ENCODE measurements around the gene GPR180. TPM values are rescaled to one million over a fixed set of nuclear protein-coding genes. Genes with fewer than 3 reads are reported as not detected.

Gene GPR180
- total RNA-seq, 1 donor from 2014 or later = 2.3 TPM

GRCh38 chr13:94617389-94618000, 15.8 kb downstream of the GPR180 start:
- peaks cover 4 to 30% of the 10 kb centered on the region in 2 donors for H3K36me3 ChIP-seq
- H3K27ac ChIP-seq = no peak overlapping the region
- intact Hi-C loops (cut with DNase I) = loop anchor here (1.0 kb wide), 1 partner anchor 182 kb away; no protein-coding TSS in a partner anchor
- H3K4me1 ChIP-seq = no peaks in the 10 kb centered on the region
- H3K4me3 ChIP-seq = no peak overlapping the region
- TF ChIP-seq, protein P1, sequence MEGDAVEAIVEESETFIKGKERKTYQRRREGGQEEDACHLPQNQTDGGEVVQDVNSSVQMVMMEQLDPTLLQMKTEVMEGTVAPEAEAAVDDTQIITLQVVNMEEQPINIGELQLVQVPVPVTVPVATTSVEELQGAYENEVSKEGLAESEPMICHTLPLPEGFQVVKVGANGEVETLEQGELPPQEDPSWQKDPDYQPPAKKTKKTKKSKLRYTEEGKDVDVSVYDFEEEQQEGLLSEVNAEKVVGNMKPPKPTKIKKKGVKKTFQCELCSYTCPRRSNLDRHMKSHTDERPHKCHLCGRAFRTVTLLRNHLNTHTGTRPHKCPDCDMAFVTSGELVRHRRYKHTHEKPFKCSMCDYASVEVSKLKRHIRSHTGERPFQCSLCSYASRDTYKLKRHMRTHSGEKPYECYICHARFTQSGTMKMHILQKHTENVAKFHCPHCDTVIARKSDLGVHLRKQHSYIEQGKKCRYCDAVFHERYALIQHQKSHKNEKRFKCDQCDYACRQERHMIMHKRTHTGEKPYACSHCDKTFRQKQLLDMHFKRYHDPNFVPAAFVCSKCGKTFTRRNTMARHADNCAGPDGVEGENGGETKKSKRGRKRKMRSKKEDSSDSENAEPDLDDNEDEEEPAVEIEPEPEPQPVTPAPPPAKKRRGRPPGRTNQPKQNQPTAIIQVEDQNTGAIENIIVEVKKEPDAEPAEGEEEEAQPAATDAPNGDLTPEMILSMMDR (IDR thresholded peaks at IDR 0.05) = peak; percentile 5 to 65 (median 35)
- DNase-seq (ENCODE audit: low spot score in 2 of 2) = no peak
- no peaks in the 10 kb centered on the region for H3K9me3 ChIP-seq
- H3K27me3 ChIP-seq = no peaks in the 10 kb centered on the region

DNA sequence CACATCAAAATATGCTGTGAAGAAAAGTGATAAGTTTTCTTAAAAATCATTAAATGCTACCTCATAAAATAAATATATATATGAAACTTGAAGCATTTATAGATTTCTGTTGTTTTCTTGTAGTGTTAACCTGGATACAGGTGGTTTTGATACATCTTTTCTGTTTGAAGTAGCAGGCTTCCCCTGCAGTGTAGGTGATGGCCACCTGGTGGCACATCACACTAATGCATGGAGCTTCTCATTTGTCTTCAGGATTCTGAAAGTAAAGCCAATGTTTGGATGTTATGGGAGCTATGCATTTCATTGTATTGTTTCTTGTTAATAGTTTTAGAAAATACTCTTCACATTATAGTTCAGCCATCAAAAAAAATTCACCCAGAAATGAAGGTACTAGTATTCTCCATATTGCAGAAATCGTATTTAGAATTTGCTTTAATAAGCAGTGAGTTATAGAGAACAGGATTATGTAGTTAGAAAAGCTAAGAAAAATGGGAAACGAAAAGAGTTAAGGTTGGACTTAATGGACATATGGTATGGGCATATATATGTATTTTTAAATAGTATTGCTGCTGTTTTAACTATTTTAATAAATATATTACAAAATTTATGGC, 18.7 kb downstream of the GPR180 start:
- Histone ChIP-seq H3K27ac (no peak overlapping the region), H3K27me3 (no peaks in the 10 kb centered on the region), H3K9me3 (no peaks in the 10 kb centered on the region), H3K4me1 (no peaks in the 10 kb centered on the region), H3K36me3 (peaks cover 20 to 46% of the 10 kb centered on the region in 2 donors), H3K4me3 (no peak overlapping the region)
- intact Hi-C loops (cut with DNase I) = no loop called here
- DNase-seq (ENCODE audit: low spot score in 2 of 2) = no peak
- TF ChIP-seq, protein P1 (IDR thresholded peaks at IDR 0.05) = peak in 1 of 3 experiments; percentile 31

DNA sequence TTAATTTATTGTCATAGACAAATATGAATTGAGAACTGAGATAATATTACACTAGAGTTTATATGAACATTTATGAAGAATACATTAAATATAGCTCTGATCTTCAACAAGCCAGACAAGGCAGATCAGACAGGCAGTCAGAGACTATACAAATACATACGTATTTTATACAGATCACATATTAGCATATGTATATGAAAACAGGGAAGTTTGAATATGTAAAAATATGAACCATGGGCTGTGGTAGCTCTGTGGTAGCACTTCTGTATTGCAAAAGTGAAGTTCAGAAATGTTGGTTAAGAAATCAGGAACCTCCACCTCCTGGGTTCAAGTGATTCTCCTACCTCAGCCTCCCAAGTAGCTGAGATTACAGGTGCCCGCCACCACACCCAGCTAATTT, 20.7 kb downstream of the GPR180 start:
- Histone ChIP-seq H3K27me3 (no peaks in the 10 kb centered on the region), H3K4me3 (no peak overlapping the region), H3K36me3 (peaks cover 26 to 58% of the 10 kb centered on the region in 2 donors), H3K9me3 (no peaks in the 10 kb centered on the region), H3K4me1 (no peaks in the 10 kb centered on the region), H3K27ac (no peak overlapping the region)
- intact Hi-C loops (cut with DNase I) = no loop called here
- TF ChIP-seq, protein P1 (IDR thresholded peaks at IDR 0.05) = no peak
- no peak for DNase-seq (ENCODE audit: low spot score in 2 of 2)

GRCh38 chr13:94623316-94623715, 21.7 kb downstream of the GPR180 start:
- Histone ChIP-seq H3K27ac (no peak overlapping the region), H3K4me1 (no peaks in the 10 kb centered on the region), H3K27me3 (no peaks in the 10 kb centered on the region), H3K4me3 (no peak overlapping the region), H3K36me3 (peaks cover 26 to 58% of the 10 kb centered on the region in 2 donors), H3K9me3 (no peaks in the 10 kb centered on the region)
- TF ChIP-seq, protein P1 (IDR thresholded peaks at IDR 0.05) = no peak
- intact Hi-C loops (cut with DNase I) = no loop called here
- no peak for DNase-seq (ENCODE audit: low spot score in 2 of 2)

DNA sequence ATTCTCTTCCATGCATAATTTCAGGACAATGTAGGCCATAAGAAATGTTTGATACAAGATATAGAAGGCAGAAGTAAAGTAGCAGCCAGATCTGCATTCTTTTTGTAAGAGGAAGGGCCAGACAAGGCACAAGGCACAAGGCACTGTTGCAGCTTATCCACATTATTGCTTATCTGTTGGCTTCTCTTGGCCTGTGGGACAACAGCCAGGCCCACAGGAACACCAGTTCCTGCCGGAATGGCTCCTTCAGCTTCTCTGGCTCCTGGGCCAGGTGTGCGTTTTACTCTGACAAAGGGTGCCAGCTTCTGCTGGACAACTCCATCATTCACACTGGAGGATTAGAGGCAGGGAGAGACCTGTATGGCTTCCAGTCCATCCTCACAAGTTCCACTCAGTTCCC, 29.2 kb downstream of the GPR180 start:
- H3K9me3 ChIP-seq = no peaks in the 10 kb centered on the region
- intact Hi-C loops (cut with DNase I) = no loop called here
- no peak overlapping the region for H3K4me3 ChIP-seq
- TF ChIP-seq, protein P1 (IDR thresholded peaks at IDR 0.05) = no peak
- H3K4me1 ChIP-seq = no peaks in the 10 kb centered on the region
- H3K27ac ChIP-seq = no peak overlapping the region
- no peaks in the 10 kb centered on the region for H3K27me3 ChIP-seq
- no peak for DNase-seq (ENCODE audit: low spot score in 2 of 2)
- peaks cover 3 to 15% of the 10 kb centered on the region in 2 donors for H3K36me3 ChIP-seq

Measured in ascending aorta (tissue), 2 donors.